ENCODE results near the gene OR14K1. TPM values are rescaled to one million over a fixed set of nuclear protein-coding genes. Genes with fewer than 3 reads are reported as not detected.
"Not testable (repeated sequence)": the region's sequence is repeated elsewhere in the genome, so short reads cannot be mapped to it uniquely, and the experiment has no call there.

Gene OR14K1, protein sequence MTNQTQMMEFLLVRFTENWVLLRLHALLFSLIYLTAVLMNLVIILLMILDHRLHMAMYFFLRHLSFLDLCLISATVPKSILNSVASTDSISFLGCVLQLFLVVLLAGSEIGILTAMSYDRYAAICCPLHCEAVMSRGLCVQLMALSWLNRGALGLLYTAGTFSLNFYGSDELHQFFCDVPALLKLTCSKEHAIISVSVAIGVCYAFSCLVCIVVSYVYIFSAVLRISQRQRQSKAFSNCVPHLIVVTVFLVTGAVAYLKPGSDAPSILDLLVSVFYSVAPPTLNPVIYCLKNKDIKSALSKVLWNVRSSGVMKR
- total RNA-seq (not detected in 2 replicates), polyA plus RNA-seq (not detected in 2 replicates)

DNA sequence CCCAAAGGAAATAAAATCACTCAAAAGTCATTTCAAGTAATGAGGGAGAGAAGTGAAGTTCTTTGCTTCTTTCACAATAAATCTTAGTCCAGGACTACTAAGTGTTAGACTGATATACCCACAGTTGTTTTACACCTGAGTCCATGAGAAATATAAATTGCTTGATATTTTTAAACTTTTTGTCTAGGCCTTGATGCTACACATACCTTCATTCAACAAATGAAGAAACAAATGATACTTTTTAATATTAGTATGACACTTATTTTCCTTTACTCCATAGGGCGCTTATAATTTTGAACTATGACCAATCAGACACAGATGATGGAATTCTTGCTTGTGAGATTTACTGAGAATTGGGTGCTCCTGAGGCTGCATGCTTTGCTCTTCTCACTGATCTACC lies at the start of gene OR14K1:
Gene OR14K1 (plus strand): TSS at position 301 of the 400 bp plus-strand sequence. CDS start 0 bp downstream, at position 301.
- H3K4me1 ChIP-seq (ENCODE audit: low read depth): no peaks in the 10 kb centered on the region
- H3K27ac ChIP-seq: no peak within 1 kb of the TSS
- no peaks in the 10 kb centered on the region for H3K9me3 ChIP-seq (ENCODE audit: low read depth)
- H3K4me3 ChIP-seq: no peak within 1 kb of the TSS
- DNase-seq (ENCODE audit: low read depth in 1 of 2, low spot score in 1 of 2): no peak
- H3K36me3 ChIP-seq: no peaks in the 10 kb centered on the region
- H3K27me3 ChIP-seq: no peaks in the 10 kb centered on the region
- no peak for TF ChIP-seq CTCF (IDR thresholded peaks at IDR 0.05; ENCODE audit: low read depth, low read length)

GRCh38 chr1:247701338-247701737 lies 37.1 kb upstream of the OR14K1 start:
- no peak for TF ChIP-seq CTCF (IDR thresholded peaks at IDR 0.05; ENCODE audit: low read depth, low read length)
- Histone ChIP-seq H3K4me1 (ENCODE audit: low read depth) (no peaks in the 10 kb centered on the region), H3K27ac (no peak overlapping the region), H3K9me3 (ENCODE audit: low read depth) (peaks cover 3% of the 10 kb centered on the region), H3K27me3 (no peaks in the 10 kb centered on the region), H3K36me3 (no peaks in the 10 kb centered on the region), H3K4me3 (no peak overlapping the region)
- DNase-seq (ENCODE audit: low read depth in 1 of 2, low spot score in 1 of 2): no peak

DNA sequence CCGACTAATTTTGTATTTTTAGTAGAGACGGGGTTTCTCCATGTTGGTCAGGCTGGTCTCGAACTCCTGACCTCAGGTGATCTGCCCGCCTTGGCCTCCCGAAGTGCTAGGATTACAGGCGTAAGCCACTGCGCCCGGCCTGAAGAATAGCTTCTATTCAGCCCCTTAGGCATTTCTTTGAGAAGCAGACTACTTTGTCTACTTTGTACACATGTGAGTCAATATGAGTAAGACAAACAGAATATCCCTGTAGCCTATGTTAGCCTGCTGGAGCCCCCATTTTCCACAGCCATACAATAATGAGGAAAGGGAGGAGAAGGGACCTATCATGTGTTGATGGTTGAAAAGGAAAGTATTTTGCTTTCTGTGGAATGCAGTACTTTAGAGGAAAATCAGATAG lies 27.7 kb upstream of the OR14K1 start:
- not testable (repeated sequence) for H3K27me3 ChIP-seq; H3K4me3 ChIP-seq; DNase-seq (ENCODE audit: low read depth in 1 of 2, low spot score in 1 of 2); H3K4me1 ChIP-seq (ENCODE audit: low read depth); H3K36me3 ChIP-seq; H3K9me3 ChIP-seq (ENCODE audit: low read depth); H3K27ac ChIP-seq

- no peak for DNase-seq (ENCODE audit: low read depth in 1 of 2, low spot score in 1 of 2)
- Histone ChIP-seq H3K4me3 (no peak overlapping the region), H3K4me1 (ENCODE audit: low read depth) (no peaks in the 10 kb centered on the region), H3K9me3 (ENCODE audit: low read depth) (no peaks in the 10 kb centered on the region), H3K27ac (no peak overlapping the region), H3K27me3 (no peaks in the 10 kb centered on the region), H3K36me3 (no peaks in the 10 kb centered on the region)
- no peak for TF ChIP-seq CTCF (IDR thresholded peaks at IDR 0.05; ENCODE audit: low read depth, low read length)
These were observed 24.7 kb upstream of the OR14K1 start for GRCh38 chr1:247713753-247714152.

DNA sequence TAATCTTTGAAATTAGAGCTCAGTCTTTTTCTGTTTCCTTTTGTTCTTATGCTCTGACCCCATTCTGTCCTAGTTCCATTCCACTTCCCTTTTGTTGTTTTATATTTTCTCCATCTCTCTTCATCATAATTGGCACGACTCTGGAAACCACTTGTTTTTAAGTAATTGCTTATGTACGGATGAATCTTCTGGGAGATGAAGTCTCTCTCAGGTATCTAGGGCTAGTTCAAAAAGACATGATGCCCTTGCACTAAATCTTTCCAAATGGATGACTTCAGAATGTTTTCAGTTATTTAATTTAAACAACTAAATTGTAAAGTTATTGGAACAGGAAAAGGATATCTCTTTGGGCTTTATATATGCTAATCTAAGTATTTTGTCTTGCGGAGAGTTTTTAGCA lies 21.9 kb upstream of the OR14K1 start, which contains the start of gene OR6F1:
Gene OR6F1 (minus strand): TSS at position 101 of the 400 bp plus-strand sequence. CDS start 3,891 bp downstream, outside the sequence.
- DNase-seq (ENCODE audit: low read depth in 1 of 2, low spot score in 1 of 2): no peak
- no peaks in the 10 kb centered on the region for H3K9me3 ChIP-seq (ENCODE audit: low read depth)

More for the DNA sequence above, 21.9 kb upstream of the OR14K1 start, which contains the start of gene OR6F1:
- H3K36me3 ChIP-seq: no peaks in the 10 kb centered on the region
- H3K4me3 ChIP-seq: no peak within 1 kb of the TSS
- no peak within 1 kb of the TSS for H3K27ac ChIP-seq
- no peaks in the 10 kb centered on the region for H3K4me1 ChIP-seq (ENCODE audit: low read depth)
- H3K27me3 ChIP-seq: no peaks in the 10 kb centered on the region
- no peak for TF ChIP-seq CTCF (IDR thresholded peaks at IDR 0.05; ENCODE audit: low read depth, low read length)
